ENCODE data around the gene TRA2A. TPM values are rescaled to one million over a fixed set of nuclear protein-coding genes. Genes with fewer than 3 reads are reported as not detected.
A peak's percentile ranks its signal among the peaks of the same experiment; 100 is the strongest.

Gene TRA2A
- total RNA-seq, 1 experiment from 2014 or later, result 27.6 TPM

DNA sequence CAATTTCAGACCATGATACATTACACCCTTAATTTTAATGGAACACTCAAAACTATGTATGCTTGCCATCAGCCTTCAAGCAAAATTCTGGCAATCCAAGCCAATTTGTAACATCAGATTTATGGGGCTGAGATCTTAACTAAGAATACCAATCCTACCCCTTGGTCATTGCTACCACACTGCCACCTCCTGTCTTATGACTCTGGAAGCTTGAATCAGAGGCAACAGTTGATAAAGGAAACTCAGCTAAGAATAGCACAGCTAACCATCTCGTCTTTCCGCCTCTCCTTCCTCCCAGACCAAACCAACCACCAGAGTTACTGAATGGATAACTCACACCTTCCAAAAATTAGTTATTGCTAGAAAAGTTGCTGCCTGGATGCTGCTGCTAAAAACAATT, 68.9 kb downstream of the TRA2A start:
- ChIA-PET POLR2A (ENCODE audit: unreplicated experiment) (no interaction called here), CTCF (interaction anchor here (0.6 to 2.2 kb wide), 8 partner anchors 32 to 192 kb away, joined by 3 to 36 read pairs (median 4); no protein-coding TSS in a partner anchor)
- no peaks in the 10 kb centered on the region for H4K20me1 ChIP-seq (ENCODE audit: low read length)
- no peak overlapping the region for H3K4me3 ChIP-seq (ENCODE audit: low read length)
- TF ChIP-seq EZH2phosphoT487 (IDR thresholded peaks at IDR 0.05; ENCODE audit: borderline replicate concordance, low read length), result no peak
- TF ChIP-seq, protein P1, sequence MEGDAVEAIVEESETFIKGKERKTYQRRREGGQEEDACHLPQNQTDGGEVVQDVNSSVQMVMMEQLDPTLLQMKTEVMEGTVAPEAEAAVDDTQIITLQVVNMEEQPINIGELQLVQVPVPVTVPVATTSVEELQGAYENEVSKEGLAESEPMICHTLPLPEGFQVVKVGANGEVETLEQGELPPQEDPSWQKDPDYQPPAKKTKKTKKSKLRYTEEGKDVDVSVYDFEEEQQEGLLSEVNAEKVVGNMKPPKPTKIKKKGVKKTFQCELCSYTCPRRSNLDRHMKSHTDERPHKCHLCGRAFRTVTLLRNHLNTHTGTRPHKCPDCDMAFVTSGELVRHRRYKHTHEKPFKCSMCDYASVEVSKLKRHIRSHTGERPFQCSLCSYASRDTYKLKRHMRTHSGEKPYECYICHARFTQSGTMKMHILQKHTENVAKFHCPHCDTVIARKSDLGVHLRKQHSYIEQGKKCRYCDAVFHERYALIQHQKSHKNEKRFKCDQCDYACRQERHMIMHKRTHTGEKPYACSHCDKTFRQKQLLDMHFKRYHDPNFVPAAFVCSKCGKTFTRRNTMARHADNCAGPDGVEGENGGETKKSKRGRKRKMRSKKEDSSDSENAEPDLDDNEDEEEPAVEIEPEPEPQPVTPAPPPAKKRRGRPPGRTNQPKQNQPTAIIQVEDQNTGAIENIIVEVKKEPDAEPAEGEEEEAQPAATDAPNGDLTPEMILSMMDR (conservative IDR thresholded peaks at IDR 0.05; ENCODE audit: low read depth, low read length), result peak; percentile 63
- no peak overlapping the region for H2AFZ ChIP-seq (ENCODE audit: low read length)
- ATAC-seq (peak; percentile 71), DNase-seq (peak; percentile 61)
- peaks cover 57% of the 10 kb centered on the region for H3K79me2 ChIP-seq (ENCODE audit: low read length)
- BruUV-seq (replicated peaks), result no TSS peak
- H3K36me3 ChIP-seq (ENCODE audit: low read depth, low read length), result no peaks in the 10 kb centered on the region
- no peaks in the 10 kb centered on the region for H3F3A ChIP-seq (ENCODE audit: low read length, unreplicated experiment)
- no peak overlapping the region for H3K9ac ChIP-seq (ENCODE audit: low read length)
- intact Hi-C loops (cut with micrococcal nuclease), result loop anchor here (1.0 kb wide), 4 partner anchors 33 to 190 kb away; no protein-coding TSS in a partner anchor
- peaks cover 40% of the 10 kb centered on the region for H3K4me1 ChIP-seq (ENCODE audit: insufficient read depth, low read length)
- H3K4me2 ChIP-seq (ENCODE audit: low read length), result peak overlapping the region; percentile 25; the same call in 1 of the 2 replicates
- no peaks in the 10 kb centered on the region for H3K27me3 ChIP-seq (ENCODE audit: low read length)
- H3K27ac ChIP-seq (ENCODE audit: low read length), result no peak overlapping the region
- no peaks in the 10 kb centered on the region for H3K9me2 ChIP-seq (replicated peaks; ENCODE audit: low read length)
- H3K9me3 ChIP-seq (ENCODE audit: low read length), result no peaks in the 10 kb centered on the region

DNA sequence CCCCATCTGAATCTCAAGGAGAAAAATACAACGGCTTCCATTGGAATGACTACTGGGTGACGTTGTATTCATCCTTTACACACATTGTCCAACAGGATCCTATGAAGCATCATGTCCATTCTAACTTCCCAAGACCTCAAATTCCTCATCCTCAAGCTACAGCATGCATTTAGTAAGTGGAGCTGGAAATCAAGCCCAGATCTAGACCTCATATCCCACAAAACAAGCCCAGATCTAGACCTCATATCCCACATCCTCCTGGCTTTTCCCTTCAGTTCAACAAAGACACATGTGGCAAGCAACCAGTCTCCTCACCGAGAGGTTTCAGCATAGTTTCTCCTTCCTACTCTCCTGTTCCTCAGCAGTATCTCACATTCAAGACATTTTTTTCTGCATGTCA, 73.7 kb downstream of the TRA2A start:
- no peak for DNase-seq

DNA sequence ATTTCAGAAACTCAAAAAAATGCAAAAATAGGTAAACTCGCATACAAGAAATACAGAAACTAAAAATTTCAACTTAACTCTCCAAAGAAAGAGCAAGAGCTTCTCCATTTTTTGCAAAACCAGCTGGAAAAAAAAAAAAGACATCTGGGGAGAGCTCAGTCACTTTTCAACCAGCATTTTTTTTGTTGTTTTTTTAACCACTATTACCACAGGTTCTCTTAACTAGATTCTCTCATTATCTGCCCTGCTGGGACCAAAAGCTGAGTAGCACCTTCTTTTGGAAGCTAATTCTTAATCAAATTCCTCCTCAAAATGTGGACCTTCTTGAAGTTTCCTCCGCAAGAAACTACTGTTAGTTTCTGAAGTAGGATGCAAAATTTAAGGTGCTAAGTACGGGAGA, 75.7 kb downstream of the TRA2A start:
- Histone ChIP-seq H3K27ac (ENCODE audit: low read length) (no peak overlapping the region), H4K20me1 (ENCODE audit: low read length) (no peaks in the 10 kb centered on the region), H3K79me2 (ENCODE audit: low read length) (peaks cover 11% of the 10 kb centered on the region), H3K4me1 (ENCODE audit: insufficient read depth, low read length) (no peaks in the 10 kb centered on the region), H3K27me3 (ENCODE audit: low read length) (no peaks in the 10 kb centered on the region), H3F3A (ENCODE audit: low read length, unreplicated experiment) (no peaks in the 10 kb centered on the region), H3K9ac (ENCODE audit: low read length) (no peak overlapping the region), H3K9me3 (ENCODE audit: low read length) (no peaks in the 10 kb centered on the region), H3K4me3 (ENCODE audit: low read length) (no peak overlapping the region), H3K4me2 (ENCODE audit: low read length) (no peak overlapping the region), H3K36me3 (ENCODE audit: low read depth, low read length) (no peaks in the 10 kb centered on the region), H3K9me2 (replicated peaks; ENCODE audit: low read length) (no peaks in the 10 kb centered on the region), H2AFZ (ENCODE audit: low read length) (no peak overlapping the region)
- ChIA-PET POLR2A (ENCODE audit: unreplicated experiment) (no interaction called here), CTCF (interaction anchor here (0.6 kb wide), 1 partner anchor 1724 kb away, joined by 3 read pairs; a partner anchor contains a TSS)
- ATAC-seq (no peak), DNase-seq (no peak)
- TF ChIP-seq EZH2 (IDR thresholded peaks at IDR 0.05; ENCODE audit: low read length, unreplicated experiment) (no peak), EZH2phosphoT487 (IDR thresholded peaks at IDR 0.05; ENCODE audit: borderline replicate concordance, low read length) (no peak)
- TF ChIP-seq, protein P1 (conservative IDR thresholded peaks at IDR 0.05; ENCODE audit: low read depth, low read length), result no peak
- intact Hi-C loops (cut with micrococcal nuclease), result no loop called here
- no TSS peak for BruUV-seq (replicated peaks)

More for the DNA sequence above, 73.7 kb downstream of the TRA2A start:
- H2AFZ ChIP-seq (ENCODE audit: low read length), result no peak overlapping the region
- no TSS peak for BruUV-seq (replicated peaks)
- no peaks in the 10 kb centered on the region for H3K27me3 ChIP-seq (ENCODE audit: low read length)
- no peaks in the 10 kb centered on the region for H3K9me2 ChIP-seq (replicated peaks; ENCODE audit: low read length)
- CTCF ChIA-PET, result no interaction called here
- H3K36me3 ChIP-seq (ENCODE audit: low read depth, low read length), result no peaks in the 10 kb centered on the region
- no peaks in the 10 kb centered on the region for H3K9me3 ChIP-seq (ENCODE audit: low read length)
- H3K4me1 ChIP-seq (ENCODE audit: insufficient read depth, low read length), result peaks cover 6% of the 10 kb centered on the region
- ATAC-seq, result no peak
- H3K27ac ChIP-seq (ENCODE audit: low read length), result no peak overlapping the region
- intact Hi-C loops (cut with micrococcal nuclease), result no loop called here
- H3F3A ChIP-seq (ENCODE audit: low read length, unreplicated experiment), result no peaks in the 10 kb centered on the region
- H3K4me3 ChIP-seq (ENCODE audit: low read length), result no peak overlapping the region
- POLR2A ChIA-PET (ENCODE audit: unreplicated experiment), result no interaction called here
- no peak for TF ChIP-seq EZH2phosphoT487 (IDR thresholded peaks at IDR 0.05; ENCODE audit: borderline replicate concordance, low read length)
- TF ChIP-seq, protein P1 (conservative IDR thresholded peaks at IDR 0.05; ENCODE audit: low read depth, low read length), result no peak
- no peak for TF ChIP-seq EZH2 (IDR thresholded peaks at IDR 0.05; ENCODE audit: low read length, unreplicated experiment)
- H3K4me2 ChIP-seq (ENCODE audit: low read length), result no peak overlapping the region
- H4K20me1 ChIP-seq (ENCODE audit: low read length), result no peaks in the 10 kb centered on the region
- no peak overlapping the region for H3K9ac ChIP-seq (ENCODE audit: low read length)
- H3K79me2 ChIP-seq (ENCODE audit: low read length), result peaks cover 22% of the 10 kb centered on the region
